Retinal pigment epithelial cell (primary cell): ENCODE data around the gene PPARG.

Source experiments
- DNase-seq: peaks from one replicate; pipeline ENCODE4 v3.0.0-alpha.2; 2010; ENCODE audit warnings: low read depth
- H3K4me3 ChIP-seq: 2 replicates; pipeline ENCODE4 v1.5.1; 2011; ENCODE audit warnings: mild to moderate bottlenecking, low read length, control low read depth, moderate library complexity
- TF ChIP-seq, protein P1 (sequence below): conservative IDR thresholded peaks from 2 replicates; pipeline ENCODE4 v1.5.1; 2011; ENCODE audit warnings: low read depth, low read length, control low read depth, inconsistent platforms

Gene PPARG

DNA sequence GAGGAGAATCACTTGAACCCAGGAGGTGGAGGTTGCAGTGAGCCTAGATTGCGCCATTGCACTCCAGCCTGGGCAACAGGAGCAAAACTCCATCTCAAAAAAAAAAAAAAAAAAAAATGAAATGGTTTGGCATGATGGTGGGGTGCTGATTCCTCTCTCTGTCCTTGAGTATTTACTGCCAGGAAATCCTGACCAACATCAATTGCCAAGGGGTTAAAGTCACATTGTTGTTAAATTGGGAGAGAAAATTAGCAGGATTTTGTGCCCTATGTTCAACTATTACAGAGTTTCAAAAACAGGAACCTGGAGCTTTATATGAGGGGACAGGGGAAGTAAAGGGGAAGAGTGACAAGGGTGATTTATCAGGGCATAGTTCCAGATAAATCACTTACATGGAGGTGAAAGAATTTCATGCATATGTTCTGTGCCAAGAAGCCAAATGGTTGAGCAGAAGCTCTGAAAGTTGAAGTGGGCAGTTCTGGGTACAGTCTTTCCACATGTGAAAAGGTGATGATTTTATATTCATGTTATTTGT is 124.9 kb downstream of the PPARG start:
- no peak for DNase-seq
- H3K4me3 ChIP-seq, result no peak overlapping the region
- TF ChIP-seq, protein P1, sequence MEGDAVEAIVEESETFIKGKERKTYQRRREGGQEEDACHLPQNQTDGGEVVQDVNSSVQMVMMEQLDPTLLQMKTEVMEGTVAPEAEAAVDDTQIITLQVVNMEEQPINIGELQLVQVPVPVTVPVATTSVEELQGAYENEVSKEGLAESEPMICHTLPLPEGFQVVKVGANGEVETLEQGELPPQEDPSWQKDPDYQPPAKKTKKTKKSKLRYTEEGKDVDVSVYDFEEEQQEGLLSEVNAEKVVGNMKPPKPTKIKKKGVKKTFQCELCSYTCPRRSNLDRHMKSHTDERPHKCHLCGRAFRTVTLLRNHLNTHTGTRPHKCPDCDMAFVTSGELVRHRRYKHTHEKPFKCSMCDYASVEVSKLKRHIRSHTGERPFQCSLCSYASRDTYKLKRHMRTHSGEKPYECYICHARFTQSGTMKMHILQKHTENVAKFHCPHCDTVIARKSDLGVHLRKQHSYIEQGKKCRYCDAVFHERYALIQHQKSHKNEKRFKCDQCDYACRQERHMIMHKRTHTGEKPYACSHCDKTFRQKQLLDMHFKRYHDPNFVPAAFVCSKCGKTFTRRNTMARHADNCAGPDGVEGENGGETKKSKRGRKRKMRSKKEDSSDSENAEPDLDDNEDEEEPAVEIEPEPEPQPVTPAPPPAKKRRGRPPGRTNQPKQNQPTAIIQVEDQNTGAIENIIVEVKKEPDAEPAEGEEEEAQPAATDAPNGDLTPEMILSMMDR, result no peak

DNA sequence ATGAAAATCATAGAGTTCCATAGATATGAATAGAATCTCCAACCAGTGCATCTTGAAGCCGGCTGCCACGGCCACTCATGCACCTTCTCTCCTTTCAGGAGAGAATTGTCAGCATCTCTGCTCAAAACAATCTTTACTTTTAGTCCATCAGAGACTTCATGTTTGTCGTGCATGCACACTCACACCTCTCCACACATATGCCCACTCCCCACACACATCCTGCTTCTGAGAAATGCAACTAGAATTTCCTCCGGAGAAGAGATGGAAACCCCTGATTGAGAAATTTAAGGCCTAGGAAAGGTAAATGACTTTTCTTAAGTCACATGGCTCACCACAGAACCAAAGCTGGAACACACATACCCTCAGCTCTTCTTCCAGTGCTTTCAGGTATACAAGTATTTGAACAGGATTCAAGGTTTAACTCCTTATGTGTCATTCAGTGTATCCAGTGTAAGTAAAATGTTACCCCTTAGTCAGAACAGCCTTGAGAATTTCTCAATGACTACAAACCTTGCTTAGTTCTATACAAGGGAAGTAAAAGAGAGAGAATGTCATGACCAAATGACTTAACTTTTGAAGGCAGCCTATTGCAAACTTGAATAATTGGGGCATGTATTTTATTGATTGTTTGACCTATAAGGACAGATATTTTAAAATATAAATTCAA is 126.3 kb downstream of the PPARG start:
- no peak overlapping the region for H3K4me3 ChIP-seq
- TF ChIP-seq, protein P1, result no peak
- DNase-seq, result no peak

DNA sequence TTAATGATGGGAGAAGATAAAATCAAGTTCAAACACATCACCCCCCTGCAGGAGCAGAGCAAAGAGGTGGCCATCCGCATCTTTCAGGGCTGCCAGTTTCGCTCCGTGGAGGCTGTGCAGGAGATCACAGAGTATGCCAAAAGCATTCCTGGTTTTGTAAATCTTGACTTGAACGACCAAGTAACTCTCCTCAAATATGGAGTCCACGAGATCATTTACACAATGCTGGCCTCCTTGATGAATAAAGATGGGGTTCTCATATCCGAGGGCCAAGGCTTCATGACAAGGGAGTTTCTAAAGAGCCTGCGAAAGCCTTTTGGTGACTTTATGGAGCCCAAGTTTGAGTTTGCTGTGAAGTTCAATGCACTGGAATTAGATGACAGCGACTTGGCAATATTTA is 127.9 kb downstream of the PPARG start:
- no peak overlapping the region for H3K4me3 ChIP-seq
- TF ChIP-seq, protein P1, result no peak
- no peak for DNase-seq

DNA sequence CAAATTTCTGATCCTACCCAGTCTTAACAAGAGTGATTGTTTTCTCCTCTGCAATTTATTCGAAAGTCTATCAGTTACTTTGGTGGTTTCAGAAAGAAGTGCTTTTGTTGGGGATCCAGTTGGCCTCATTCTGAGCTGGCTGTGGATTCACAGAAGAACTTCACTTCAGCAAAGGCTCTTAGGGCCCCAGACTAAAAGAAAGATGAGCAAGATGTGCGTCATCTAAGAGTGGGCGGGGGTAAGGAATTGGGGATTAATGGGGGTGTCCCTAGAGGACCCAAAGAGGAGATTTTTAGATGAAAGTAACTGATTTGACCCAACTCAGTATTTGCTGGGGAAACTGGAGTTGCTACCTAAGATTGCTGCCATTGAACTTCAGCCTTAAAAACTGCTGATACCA is 131.5 kb downstream of the PPARG start:
- no peak for DNase-seq
- TF ChIP-seq, protein P1, result no peak
- H3K4me3 ChIP-seq, result no peak overlapping the region

DNA sequence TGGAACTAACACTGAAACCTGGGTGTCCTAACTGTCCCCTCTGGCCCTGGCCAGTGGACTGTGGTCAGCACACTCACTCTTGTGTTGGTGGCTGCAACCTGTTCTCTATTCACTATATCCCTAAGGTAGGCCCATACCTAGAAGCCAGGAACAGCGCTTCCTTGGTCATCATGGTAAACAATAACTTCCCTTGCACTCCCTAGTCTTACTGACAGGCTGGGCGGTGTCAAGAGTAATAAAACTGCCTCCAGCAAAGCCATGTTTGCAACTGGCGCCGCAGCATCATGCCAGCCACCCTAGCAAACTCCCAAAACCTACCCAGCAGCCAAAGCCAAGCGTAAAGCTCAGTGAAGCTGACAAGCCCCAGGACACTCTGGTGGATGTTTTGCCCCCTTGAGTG is 132.3 kb downstream of the PPARG start:
- no peak for DNase-seq
- no peak overlapping the region for H3K4me3 ChIP-seq
- TF ChIP-seq, protein P1, result no peak

DNA sequence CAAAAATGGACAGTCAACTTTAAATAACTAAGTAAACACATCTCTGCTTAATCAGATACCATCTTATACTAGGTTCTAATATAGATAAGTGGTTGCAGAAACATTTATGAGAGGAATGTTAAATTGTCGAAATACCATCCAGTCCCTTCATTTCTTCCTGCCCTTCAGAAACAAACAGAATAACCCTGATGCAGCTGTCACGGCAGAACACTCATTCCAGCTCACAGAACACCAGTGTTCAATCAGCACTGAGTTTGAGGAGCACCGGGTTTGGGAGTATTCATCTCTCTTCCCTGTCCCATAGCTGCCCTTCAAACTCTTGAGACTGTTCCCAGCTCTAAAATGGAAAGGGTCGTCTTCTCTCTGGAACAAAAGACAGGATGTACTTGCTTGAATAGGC is 134.3 kb downstream of the PPARG start:
- no peak for DNase-seq
- TF ChIP-seq, protein P1, result no peak

DNA sequence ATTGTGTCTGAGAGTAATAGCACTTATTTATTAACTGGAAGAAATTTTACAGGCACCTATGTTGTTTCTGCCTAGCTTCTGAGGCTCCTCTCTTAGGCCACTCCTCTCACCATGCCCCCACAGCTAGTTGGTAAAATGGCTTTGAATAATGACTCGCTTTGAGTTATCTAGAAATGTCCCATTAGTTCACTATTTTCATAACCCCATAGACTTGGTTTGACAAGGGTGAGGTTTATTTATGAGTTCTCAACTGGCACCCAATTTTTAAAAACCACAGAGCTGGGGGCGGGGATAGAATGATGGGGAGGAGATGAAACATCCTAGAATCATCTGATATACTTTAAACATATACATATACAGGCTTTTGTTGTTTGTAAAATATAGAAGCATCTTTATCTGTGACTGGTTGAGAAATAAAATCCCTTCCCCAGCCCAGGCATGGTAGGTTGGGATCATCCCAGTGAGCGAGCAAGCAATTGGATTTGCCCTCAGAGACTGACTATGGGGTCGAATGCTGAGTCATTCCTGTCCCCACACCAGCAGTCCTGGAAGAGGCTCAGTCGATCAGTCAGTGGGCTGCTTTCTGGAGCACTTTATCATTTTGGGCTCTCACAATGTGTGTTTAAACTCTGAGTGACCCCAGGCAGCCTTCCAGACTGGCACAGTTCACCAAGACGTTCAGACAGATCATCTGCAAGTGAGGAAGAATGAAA is 135.2 kb downstream of the PPARG start:
- no peak for DNase-seq
- TF ChIP-seq, protein P1, result no peak
- H3K4me3 ChIP-seq, result no peak overlapping the region

More for the DNA sequence above, 134.3 kb downstream of the PPARG start:
- H3K4me3 ChIP-seq, result no peak overlapping the region
